Astrocyte of the spinal cord (primary cell): ENCODE data around the gene ACAD9.

ENCODE experiments used
- DNase-seq: peaks from one replicate; pipeline ENCODE4 v3.0.0; 2011; ENCODE audit warnings: low read depth, low spot score
- H3K4me3 ChIP-seq: 2 replicates; pipeline ENCODE4 v1.5.1; 2011; ENCODE audit warnings: low read depth, mild to moderate bottlenecking, low read length, moderate library complexity
- in situ Hi-C: cut with HindIII; loops from 2 replicates; pipeline ENCODE4 v1.10.0; 2017; ENCODE audit warnings: low sequenced_read_pairs
- TF ChIP-seq, protein P1 (sequence below): IDR thresholded peaks from 2 replicates; pipeline ENCODE4 v1.5.1; 2012; ENCODE audit warnings: low read depth, mild to moderate bottlenecking, low read length, inconsistent platforms

Gene ACAD9

DNA sequence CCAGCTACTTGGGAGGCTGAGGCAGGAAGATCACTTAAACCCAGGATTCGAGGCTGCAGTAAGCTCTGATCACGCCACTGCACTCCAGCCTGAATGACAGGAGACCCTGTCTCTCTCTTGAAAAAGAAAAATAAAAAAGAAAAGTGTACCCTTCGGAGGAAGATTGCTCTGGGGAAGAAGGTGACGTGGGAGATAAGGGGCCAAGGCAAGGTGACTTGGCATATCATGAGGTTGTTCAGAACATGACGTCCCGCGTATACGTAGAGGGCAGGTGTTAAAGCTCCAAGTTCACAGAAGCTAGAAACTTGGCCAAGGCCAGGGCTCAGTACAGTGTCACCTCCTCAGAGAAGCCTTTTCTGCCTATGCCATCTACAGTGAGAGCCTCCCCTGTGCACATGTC is 6.7 kb upstream of the ACAD9 start:
- TF ChIP-seq, protein P1, sequence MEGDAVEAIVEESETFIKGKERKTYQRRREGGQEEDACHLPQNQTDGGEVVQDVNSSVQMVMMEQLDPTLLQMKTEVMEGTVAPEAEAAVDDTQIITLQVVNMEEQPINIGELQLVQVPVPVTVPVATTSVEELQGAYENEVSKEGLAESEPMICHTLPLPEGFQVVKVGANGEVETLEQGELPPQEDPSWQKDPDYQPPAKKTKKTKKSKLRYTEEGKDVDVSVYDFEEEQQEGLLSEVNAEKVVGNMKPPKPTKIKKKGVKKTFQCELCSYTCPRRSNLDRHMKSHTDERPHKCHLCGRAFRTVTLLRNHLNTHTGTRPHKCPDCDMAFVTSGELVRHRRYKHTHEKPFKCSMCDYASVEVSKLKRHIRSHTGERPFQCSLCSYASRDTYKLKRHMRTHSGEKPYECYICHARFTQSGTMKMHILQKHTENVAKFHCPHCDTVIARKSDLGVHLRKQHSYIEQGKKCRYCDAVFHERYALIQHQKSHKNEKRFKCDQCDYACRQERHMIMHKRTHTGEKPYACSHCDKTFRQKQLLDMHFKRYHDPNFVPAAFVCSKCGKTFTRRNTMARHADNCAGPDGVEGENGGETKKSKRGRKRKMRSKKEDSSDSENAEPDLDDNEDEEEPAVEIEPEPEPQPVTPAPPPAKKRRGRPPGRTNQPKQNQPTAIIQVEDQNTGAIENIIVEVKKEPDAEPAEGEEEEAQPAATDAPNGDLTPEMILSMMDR = no peak
- no peak for DNase-seq
- no peak overlapping the region for H3K4me3 ChIP-seq
- in situ Hi-C loops = no loop called here

DNA sequence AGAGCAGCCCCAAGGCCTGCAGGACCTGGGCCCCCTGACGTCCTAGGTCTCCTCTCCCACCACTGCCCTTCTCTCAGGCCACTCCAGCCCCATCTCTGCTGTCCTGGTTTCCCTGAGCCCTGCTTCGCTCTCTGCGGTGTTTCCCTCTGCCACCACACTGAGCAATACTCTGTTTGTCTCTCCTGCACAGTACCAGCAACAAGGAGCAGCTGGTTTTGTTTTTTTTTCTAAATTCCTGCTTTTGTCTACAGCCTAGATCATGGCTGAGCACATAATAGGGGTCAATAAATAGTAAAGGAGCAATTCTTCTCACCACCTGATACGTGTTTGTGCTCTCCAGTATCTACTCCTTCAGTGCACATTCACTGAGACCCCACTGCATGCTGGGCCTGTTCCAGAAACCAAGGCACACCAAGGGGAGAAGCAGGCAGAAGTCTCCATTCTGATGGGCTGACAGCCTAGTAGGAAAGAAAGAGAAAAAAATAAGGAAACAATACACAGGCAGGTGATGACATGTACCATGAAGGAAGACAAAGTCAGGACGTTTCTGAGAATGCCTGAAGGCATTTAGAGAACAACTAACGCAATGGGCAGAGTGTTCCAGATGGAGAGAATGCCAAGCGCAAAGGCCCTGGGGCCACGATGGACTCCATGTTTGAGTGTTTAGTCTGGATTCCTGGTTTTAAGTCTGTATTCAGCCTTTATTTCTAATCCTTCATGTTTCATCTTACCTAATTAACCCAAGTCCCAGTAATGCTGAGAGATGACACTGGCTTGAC is 6.0 kb upstream of the ACAD9 start:
- in situ Hi-C loops = no loop called here
- TF ChIP-seq, protein P1 = no peak
- no peak for DNase-seq
- no peak overlapping the region for H3K4me3 ChIP-seq

DNA sequence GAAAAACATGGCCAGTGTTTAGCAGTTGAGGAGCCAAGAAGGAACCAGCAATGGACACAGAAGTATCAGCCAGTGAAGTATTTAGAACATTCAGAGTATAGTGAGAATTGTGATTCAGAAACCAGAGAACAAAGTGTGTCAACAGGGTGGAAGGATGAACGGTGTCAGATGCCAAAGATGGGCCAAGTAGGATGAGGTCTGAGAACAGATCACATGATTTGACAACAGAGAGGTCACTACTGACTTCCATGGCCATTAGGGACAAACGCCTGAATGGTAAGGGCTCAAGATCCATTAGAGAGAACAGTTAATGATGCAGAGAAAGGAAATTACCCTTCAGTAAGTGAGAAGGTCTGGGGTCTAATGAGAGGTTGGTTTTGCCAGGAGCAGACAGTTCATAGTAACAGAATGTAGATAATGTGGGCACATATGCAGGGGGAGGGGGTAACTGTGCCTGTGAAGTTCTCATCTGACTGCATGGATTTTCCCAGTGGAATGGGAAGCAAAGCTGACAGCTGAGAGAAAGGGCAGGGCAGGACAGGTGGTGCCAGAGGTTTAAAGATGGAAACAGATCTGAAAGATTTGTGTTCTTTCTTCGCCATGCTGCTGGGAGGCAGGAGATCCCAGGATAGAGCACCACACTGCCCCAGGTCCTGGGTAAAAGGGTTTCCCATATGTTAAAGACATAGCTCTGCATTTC is 4.8 kb upstream of the ACAD9 start:
- TF ChIP-seq, protein P1 = no peak
- H3K4me3 ChIP-seq = no peak overlapping the region
- no peak for DNase-seq
- in situ Hi-C loops = no loop called here

DNA sequence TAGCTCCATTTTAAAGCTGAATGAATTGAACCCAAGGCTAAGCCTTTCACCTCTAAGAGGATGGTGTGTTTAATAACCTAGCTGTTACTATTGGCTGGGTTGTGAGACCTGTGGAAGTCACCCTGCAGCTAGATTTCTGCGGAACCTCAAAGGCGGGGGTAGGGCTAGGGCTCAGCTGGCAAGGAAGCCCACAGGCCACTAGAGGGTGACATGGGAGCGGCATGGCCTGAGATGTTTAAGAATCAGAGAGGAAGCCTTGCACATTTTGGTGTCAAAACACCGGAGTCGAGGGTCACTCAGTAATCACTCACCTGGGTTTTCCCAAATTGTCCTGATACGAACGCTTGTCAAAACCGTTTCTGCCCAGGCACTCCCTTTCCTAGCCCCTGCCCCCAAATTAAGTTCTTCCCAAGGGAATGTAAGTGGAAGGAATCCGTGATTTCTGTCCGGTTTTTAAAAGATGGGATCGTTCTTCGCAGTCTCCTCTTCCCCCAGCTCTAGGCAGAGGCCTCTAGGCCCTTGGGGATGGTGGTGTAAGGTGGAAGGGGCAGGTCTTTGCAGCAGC is 3.8 kb upstream of the ACAD9 start:
- H3K4me3 ChIP-seq = no peak overlapping the region
- in situ Hi-C loops = no loop called here
- DNase-seq = no peak
- TF ChIP-seq, protein P1 = peak; percentile 65

DNA sequence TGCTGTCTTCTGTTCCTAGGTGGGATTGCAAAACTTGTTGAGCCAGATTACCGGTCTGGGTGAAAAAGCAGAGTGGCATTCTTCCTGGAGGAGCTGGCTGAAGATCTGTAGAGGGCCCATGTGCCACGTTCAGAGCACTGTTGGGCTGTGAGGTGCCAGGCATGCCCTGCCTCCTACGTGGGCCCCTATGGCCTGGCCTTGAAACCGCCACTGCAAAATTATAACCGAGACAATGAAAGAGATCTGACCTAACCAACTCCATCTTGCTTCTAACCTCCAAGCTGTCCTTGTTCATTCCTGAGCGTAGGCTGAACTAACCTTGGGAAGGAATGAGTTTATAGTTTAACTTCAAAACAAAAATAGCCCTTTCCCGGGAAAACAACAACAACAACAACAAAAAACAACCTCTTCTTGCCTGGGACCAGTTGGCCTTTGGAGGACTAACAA is 1.4 kb upstream of the ACAD9 start:
- DNase-seq = no peak
- in situ Hi-C loops = no loop called here
- peak overlapping the region; percentile 82 for H3K4me3 ChIP-seq
- TF ChIP-seq, protein P1 = no peak

DNA sequence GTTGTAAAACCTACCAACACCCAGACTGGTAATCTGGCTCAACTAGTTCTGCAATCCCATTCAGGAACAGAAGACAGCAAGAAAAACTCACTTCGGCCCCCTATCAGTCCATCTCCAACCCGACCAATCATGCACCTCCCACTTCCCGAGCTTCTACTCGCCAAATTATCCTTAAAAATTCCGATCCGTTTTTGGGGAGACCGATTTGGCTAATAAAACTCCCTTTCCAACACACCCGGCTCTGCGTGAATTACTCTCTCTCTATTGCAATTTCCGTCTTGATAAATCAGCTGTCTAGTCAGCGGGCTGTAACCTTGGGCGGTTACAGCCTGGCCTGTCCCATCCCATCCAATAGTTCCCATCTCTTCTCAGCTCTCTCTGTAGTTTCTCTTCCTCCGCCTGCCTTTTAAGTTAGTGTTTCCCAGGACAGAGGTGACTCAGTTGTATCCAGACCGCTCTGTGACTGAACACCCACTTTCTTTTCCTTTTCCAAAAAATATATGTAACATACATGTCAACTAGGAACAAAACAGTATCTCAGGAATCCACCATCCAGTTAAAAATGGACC is 780 bp upstream of the ACAD9 start:
- peak; percentile 69 for DNase-seq
- H3K4me3 ChIP-seq = peak overlapping the region; percentile 82
- in situ Hi-C loops = no loop called here
- TF ChIP-seq, protein P1 = no peak
